ENCODE data around the gene WDFY1. TPM values are rescaled to one million over a fixed set of nuclear protein-coding genes. Genes with fewer than 3 reads are reported as not detected.

WDFY1 gene
- total RNA-seq, 1 experiment from 2014 or later = 123 TPM

- ChIA-PET CTCF (no interaction called here), POLR2A (no interaction called here)
- no TSS peak for BruUV-seq (replicated peaks)
- Mint-ChIP-seq H3K27me3 (ENCODE audit: insufficient read depth, unreplicated experiment) (no peaks in the 10 kb centered on the region), H3K4me3 (ENCODE audit: unreplicated experiment) (no peak overlapping the region), H3K4me1 (ENCODE audit: low read depth, unreplicated experiment) (peaks cover 36% of the 10 kb centered on the region), H3K9me3 (ENCODE audit: unreplicated experiment) (no peaks in the 10 kb centered on the region), H3K36me3 (ENCODE audit: insufficient read depth, unreplicated experiment) (peaks cover 5% of the 10 kb centered on the region), H3K27ac (ENCODE audit: unreplicated experiment) (no peak overlapping the region)
- TF ChIP-seq CTCF (IDR thresholded peaks at IDR 0.05; ENCODE audit: insufficient read depth in 1 of 2, low read depth in 1 of 2, low read length in 1 of 2, severe bottlenecking in 1 of 2, unreplicated experiment in 1 of 2) = no peak
- no peaks in the 10 kb centered on the region for H3K27me3 ChIP-seq (replicated peaks; ENCODE audit: control insufficient read depth, insufficient read depth, low read length)
- H3K4me3 ChIP-seq (ENCODE audit: low read depth, low read length) = no peak overlapping the region
- peaks cover 12% of the 10 kb centered on the region for H3K4me1 ChIP-seq
- no peak for DNase-seq
- intact Hi-C loops (cut with micrococcal nuclease; ENCODE audit: unreplicated experiment) = no loop called here
- no peaks in the 10 kb centered on the region for H3K9me3 ChIP-seq
- no peaks in the 10 kb centered on the region for H3K36me3 ChIP-seq (ENCODE audit: control insufficient read depth, insufficient read depth, low read length)
These were observed 7.3 kb upstream of the WDFY1 start for GRCh38 chr2:223952280-223952968.

GRCh38 chr2:223950448-223951347 lies 5.6 kb upstream of the WDFY1 start:
- CTCF ChIA-PET = no interaction called here
- POLR2A ChIA-PET = no interaction called here
- no peaks in the 10 kb centered on the region for H3K27me3 Mint-ChIP-seq (ENCODE audit: insufficient read depth, unreplicated experiment)
- Histone ChIP-seq H3K9me3 (no peaks in the 10 kb centered on the region), H3K27me3 (replicated peaks; ENCODE audit: control insufficient read depth, insufficient read depth, low read length) (no peaks in the 10 kb centered on the region), H3K36me3 (ENCODE audit: control insufficient read depth, insufficient read depth, low read length) (no peaks in the 10 kb centered on the region), H3K4me3 (ENCODE audit: low read depth, low read length) (no peak overlapping the region), H3K4me1 (peaks cover 5% of the 10 kb centered on the region; the same call in 1 of the 2 replicates)
- BruUV-seq (replicated peaks) = no TSS peak
- H3K4me1 Mint-ChIP-seq (ENCODE audit: low read depth, unreplicated experiment) = peaks cover 28% of the 10 kb centered on the region
- intact Hi-C loops (cut with micrococcal nuclease; ENCODE audit: unreplicated experiment) = no loop called here
- H3K4me3 Mint-ChIP-seq (ENCODE audit: unreplicated experiment) = no peak overlapping the region
- H3K27ac Mint-ChIP-seq (ENCODE audit: unreplicated experiment) = no peak overlapping the region
- no peak for DNase-seq
- no peaks in the 10 kb centered on the region for H3K36me3 Mint-ChIP-seq (ENCODE audit: insufficient read depth, unreplicated experiment)
- TF ChIP-seq CTCF (IDR thresholded peaks at IDR 0.05; ENCODE audit: insufficient read depth in 1 of 2, low read depth in 1 of 2, low read length in 1 of 2, severe bottlenecking in 1 of 2, unreplicated experiment in 1 of 2) = no peak
- no peaks in the 10 kb centered on the region for H3K9me3 Mint-ChIP-seq (ENCODE audit: unreplicated experiment)

GRCh38 chr2:223949241-223949840 lies 4.2 kb upstream of the WDFY1 start:
- H3K36me3 Mint-ChIP-seq (ENCODE audit: insufficient read depth, unreplicated experiment) = peaks cover 10% of the 10 kb centered on the region
- Histone ChIP-seq H3K4me3 (ENCODE audit: low read depth, low read length) (no peak overlapping the region), H3K9me3 (no peaks in the 10 kb centered on the region), H3K27me3 (replicated peaks; ENCODE audit: control insufficient read depth, insufficient read depth, low read length) (no peaks in the 10 kb centered on the region), H3K4me1 (peaks cover 5% of the 10 kb centered on the region; the same call in 1 of the 2 replicates), H3K36me3 (ENCODE audit: control insufficient read depth, insufficient read depth, low read length) (no peaks in the 10 kb centered on the region)
- DNase-seq = no peak
- ChIA-PET POLR2A (no interaction called here), CTCF (no interaction called here)
- no peak for TF ChIP-seq CTCF (IDR thresholded peaks at IDR 0.05; ENCODE audit: insufficient read depth in 1 of 2, low read depth in 1 of 2, low read length in 1 of 2, severe bottlenecking in 1 of 2, unreplicated experiment in 1 of 2)
- peaks cover 35% of the 10 kb centered on the region for H3K4me1 Mint-ChIP-seq (ENCODE audit: low read depth, unreplicated experiment)
- H3K27me3 Mint-ChIP-seq (ENCODE audit: insufficient read depth, unreplicated experiment) = no peaks in the 10 kb centered on the region
- no TSS peak for BruUV-seq (replicated peaks)
- H3K4me3 Mint-ChIP-seq (ENCODE audit: unreplicated experiment) = no peak overlapping the region
- H3K9me3 Mint-ChIP-seq (ENCODE audit: unreplicated experiment) = no peaks in the 10 kb centered on the region
- intact Hi-C loops (cut with micrococcal nuclease; ENCODE audit: unreplicated experiment) = no loop called here
- H3K27ac Mint-ChIP-seq (ENCODE audit: unreplicated experiment) = no peak overlapping the region

Measured in Caco-2 (cell line).